Naive thymus-derived CD4-positive, alpha-beta T cell (primary cell): ENCODE results near the gene CKB. TPM values are rescaled to one million over a fixed set of nuclear protein-coding genes. Genes with fewer than 3 reads are reported as not detected.

Source experiments
- ATAC-seq: fragments of 150-1000 bp; cut with Tn5 transposase; 2 replicates; pipeline ENCODE4 v1.10.0; 2021; ENCODE audit warnings: mild to moderate bottlenecking, moderate library complexity
- CTCF ChIA-PET: fragments of 350-600 bp; sonication (Branson Sonifier 250); formaldehyde crosslinking; loops from one replicate; lab custom pipeline; 2021; ENCODE audit warnings: antibody characterized with exemption; lab: Charles Lee
- POLR2A ChIA-PET: fragments of 350-600 bp; sonication (Branson Sonifier 250); formaldehyde crosslinking; loops from one replicate; lab custom pipeline; 2021; ENCODE audit warnings: antibody characterized with exemption, inconsistent platforms; lab: Charles Lee
- DNase-seq, 9 donors: peaks; one replicate each; pipeline versions ENCODE4 v3.0.0 to v3.0.0-alpha.2; 2020 to 2022; ENCODE audit warnings: mixed read lengths in 1 of 9
- H3K27ac ChIP-seq: one replicate; pipeline ENCODE4 v1.7.0; 2013; ENCODE audit warnings: mild to moderate bottlenecking, low read depth, low read length, moderate library complexity
- H3K27me3 ChIP-seq, 2 donors: one replicate each; pipeline ENCODE4 v1.7.0; 2013; ENCODE audit warnings: low read length in 2 of 2, mild to moderate bottlenecking in 2 of 2, moderate library complexity in 2 of 2; ENCODE audit not compliant: control insufficient read depth in 2 of 2, insufficient read depth in 2 of 2
- H3K36me3 ChIP-seq, 3 experiments: 1 replicate in 2 of 3; 2 replicates in 1 of 3; pipeline ENCODE4 v1.7.0; 2013; ENCODE audit warnings: low read length in 3 of 3, mild to moderate bottlenecking in 3 of 3, moderate library complexity in 1 of 3; ENCODE audit not compliant: insufficient read depth in 3 of 3, control insufficient read depth in 2 of 3
- H3K4me1 ChIP-seq, 2 donors: one replicate each; pipeline ENCODE4 v1.7.0; 2013; ENCODE audit warnings: low read length in 2 of 2, mild to moderate bottlenecking in 2 of 2, moderate library complexity in 1 of 2; ENCODE audit not compliant: control insufficient read depth in 2 of 2, insufficient read depth in 2 of 2
- H3K4me3 ChIP-seq: 2 replicates; pipeline ENCODE4 v1.7.0; 2013; ENCODE audit warnings: mild to moderate bottlenecking, low read length
- H3K9me3 ChIP-seq, 3 experiments: 1 replicate in 2 of 3; 2 replicates in 1 of 3; pipeline ENCODE4 v1.7.0; 2013; ENCODE audit warnings: low read length in 3 of 3; ENCODE audit not compliant: control insufficient read depth in 2 of 3
- H3K27ac Mint-ChIP-seq, 9 donors: one replicate each; pipeline ENCODE4 v1.8.0; 2020 to 2022; ENCODE audit warnings: mixed read lengths in 9 of 9, mild to moderate bottlenecking in 8 of 9, moderate library complexity in 5 of 9, inconsistent platforms in 2 of 9
- H3K27me3 Mint-ChIP-seq, 5 donors: one replicate each; pipeline ENCODE4 v1.8.0; 2021 to 2022; ENCODE audit warnings: mixed read lengths in 5 of 5, mild to moderate bottlenecking in 1 of 5
- H3K36me3 Mint-ChIP-seq, 5 donors: one replicate each; pipeline ENCODE4 v1.8.0; 2020 to 2022; ENCODE audit warnings: mixed read lengths in 5 of 5, mild to moderate bottlenecking in 3 of 5, inconsistent platforms in 1 of 5
- H3K4me1 Mint-ChIP-seq, 7 donors: one replicate each; pipeline ENCODE4 v1.8.0; 2020 to 2022; ENCODE audit warnings: mixed read lengths in 7 of 7, mild to moderate bottlenecking in 3 of 7, inconsistent platforms in 1 of 7
- H3K4me3 Mint-ChIP-seq, 10 donors: one replicate each; pipeline ENCODE4 v1.8.0; 2020 to 2022; ENCODE audit warnings: mild to moderate bottlenecking in 10 of 10, mixed read lengths in 10 of 10, moderate library complexity in 6 of 10, inconsistent platforms in 2 of 10
- H3K9me3 Mint-ChIP-seq, 11 donors: one replicate each; pipeline ENCODE4 v1.8.0; 2020 to 2022; ENCODE audit warnings: mixed read lengths in 11 of 11, mild to moderate bottlenecking in 4 of 11, inconsistent platforms in 1 of 11, moderate library complexity in 1 of 11
- intact Hi-C, 2 donors: fragments of 100-400 bp; cut with micrococcal nuclease; formaldehyde crosslinking; loops; one replicate each; pipeline ENCODE4 v1.15.1; 2023
- polyA plus RNA-seq, 2 donors: library from polyadenylated mRNA; unstranded; fragments of 300-500 nt; fragmentation: Illumina TruSeq; gene quantifications; one replicate each; pipeline ENCODE4 v1.2.3, GENCODE V29; 2021
- total RNA-seq, 6 experiments: library from RNA in 5 of 6; stranded (reverse) in 5 of 6; gene quantifications; 1 replicate in 5 of 6; 2 replicates in 1 of 6; pipeline ENCODE4 v1.2.3 and lab custom pipeline; 2021 to 2026

The CKB gene
- total and polyA plus RNA-seq, 7 experiments from 2014 or later = 0.40 to 19.8 (median 2.2) TPM; not detected in 1

GRCh38 chr14:103510724-103511693 lies 11.6 kb downstream of the CKB start:
- H3K27ac Mint-ChIP-seq = peak overlapping the region in 2 of 9 donors; percentile 41 to 53
- no peaks in the 10 kb centered on the region for H3K27me3 ChIP-seq
- ATAC-seq = no peak
- no peak for DNase-seq
- no peaks in the 10 kb centered on the region for H3K9me3 ChIP-seq
- H3K4me3 ChIP-seq = no peak overlapping the region
- peaks cover 0 to 6% (median 2%) of the 10 kb centered on the region in 7 donors for H3K4me1 Mint-ChIP-seq
- no peaks in the 10 kb centered on the region for H3K9me3 Mint-ChIP-seq
- no peak overlapping the region for H3K27ac ChIP-seq
- CTCF ChIA-PET = no interaction called here
- H3K4me1 ChIP-seq = no peaks in the 10 kb centered on the region
- no peaks in the 10 kb centered on the region for H3K27me3 Mint-ChIP-seq
- intact Hi-C loops = no loop called here
- H3K36me3 ChIP-seq = peaks cover 0 to 20% (median 0%) of the 10 kb centered on the region in 3 experiments
- POLR2A ChIA-PET = interaction anchor here (0.7 kb wide), 1 partner anchor 19 kb away, joined by 3 read pairs; no protein-coding TSS in a partner anchor
- peaks cover 0 to 12% (median 0%) of the 10 kb centered on the region in 5 donors for H3K36me3 Mint-ChIP-seq
- no peak overlapping the region for H3K4me3 Mint-ChIP-seq

GRCh38 chr14:103509864-103510723 lies 12.5 kb downstream of the CKB start:
- DNase-seq (no peak), ATAC-seq (no peak)
- peaks cover 0 to 25% (median 1%) of the 10 kb centered on the region in 3 experiments for H3K36me3 ChIP-seq
- ChIA-PET POLR2A (interaction anchor here (0.7 kb wide), 1 partner anchor 20 kb away, joined by 3 read pairs; no protein-coding TSS in a partner anchor), CTCF (no interaction called here)
- Mint-ChIP-seq H3K9me3 (no peaks in the 10 kb centered on the region), H3K4me3 (no peak overlapping the region), H3K27me3 (no peaks in the 10 kb centered on the region), H3K36me3 (peaks cover 0 to 17% (median 4%) of the 10 kb centered on the region in 5 donors), H3K4me1 (peaks cover 0 to 9% (median 2%) of the 10 kb centered on the region in 7 donors), H3K27ac (peak overlapping the region in 3 of 9 donors; percentile 8 to 53 (median 41))
- intact Hi-C loops = no loop called here
- no peaks in the 10 kb centered on the region for H3K9me3 ChIP-seq
- no peak overlapping the region for H3K27ac ChIP-seq
- no peaks in the 10 kb centered on the region for H3K27me3 ChIP-seq
- no peak overlapping the region for H3K4me3 ChIP-seq
- no peaks in the 10 kb centered on the region for H3K4me1 ChIP-seq

- H3K9me3 Mint-ChIP-seq = no peaks in the 10 kb centered on the region
- peak overlapping the region in 4 of 9 donors; percentile 38 to 69 (median 64) for H3K27ac Mint-ChIP-seq
- ChIA-PET POLR2A (interaction anchor here (0.6 to 0.7 kb wide), 2 partner anchors 53 to 1238 kb away, joined by 3 to 4 read pairs; no protein-coding TSS in a partner anchor), CTCF (no interaction called here)
- intact Hi-C loops = no loop called here
- ATAC-seq (no peak), DNase-seq (no peak)
- H3K27me3 Mint-ChIP-seq = no peaks in the 10 kb centered on the region
- H3K9me3 ChIP-seq = no peaks in the 10 kb centered on the region
- peaks cover 3 to 37% (median 6%) of the 10 kb centered on the region in 3 experiments for H3K36me3 ChIP-seq
- H3K27ac ChIP-seq = no peak overlapping the region
- H3K4me1 ChIP-seq = no peaks in the 10 kb centered on the region
- H3K4me1 Mint-ChIP-seq = peaks cover 0 to 9% (median 2%) of the 10 kb centered on the region in 7 donors
- H3K27me3 ChIP-seq = no peaks in the 10 kb centered on the region
- peaks cover 0 to 25% (median 8%) of the 10 kb centered on the region in 5 donors for H3K36me3 Mint-ChIP-seq
- no peak overlapping the region for H3K4me3 Mint-ChIP-seq
- H3K4me3 ChIP-seq = no peak overlapping the region
Observed at GRCh38 chr14:103508521-103509329, 13.9 kb downstream of the CKB start.

GRCh38 chr14:103507751-103508150 lies 14.9 kb downstream of the CKB start:
- Mint-ChIP-seq H3K27me3 (no peaks in the 10 kb centered on the region), H3K36me3 (peaks cover 3 to 33% (median 11%) of the 10 kb centered on the region in 5 donors), H3K27ac (peak overlapping the region in 2 of 9 donors; percentile 22 to 47), H3K9me3 (no peaks in the 10 kb centered on the region), H3K4me3 (no peak overlapping the region), H3K4me1 (peaks cover 0 to 9% (median 2%) of the 10 kb centered on the region in 7 donors)
- ATAC-seq (no peak), DNase-seq (no peak)
- no peak overlapping the region for H3K27ac ChIP-seq
- H3K4me3 ChIP-seq = no peak overlapping the region
- ChIA-PET CTCF (no interaction called here), POLR2A (no interaction called here)
- H3K36me3 ChIP-seq = peaks cover 9 to 46% (median 12%) of the 10 kb centered on the region in 3 experiments
- H3K27me3 ChIP-seq = no peaks in the 10 kb centered on the region
- no peaks in the 10 kb centered on the region for H3K9me3 ChIP-seq
- no peaks in the 10 kb centered on the region for H3K4me1 ChIP-seq
- intact Hi-C loops = no loop called here

DNA sequence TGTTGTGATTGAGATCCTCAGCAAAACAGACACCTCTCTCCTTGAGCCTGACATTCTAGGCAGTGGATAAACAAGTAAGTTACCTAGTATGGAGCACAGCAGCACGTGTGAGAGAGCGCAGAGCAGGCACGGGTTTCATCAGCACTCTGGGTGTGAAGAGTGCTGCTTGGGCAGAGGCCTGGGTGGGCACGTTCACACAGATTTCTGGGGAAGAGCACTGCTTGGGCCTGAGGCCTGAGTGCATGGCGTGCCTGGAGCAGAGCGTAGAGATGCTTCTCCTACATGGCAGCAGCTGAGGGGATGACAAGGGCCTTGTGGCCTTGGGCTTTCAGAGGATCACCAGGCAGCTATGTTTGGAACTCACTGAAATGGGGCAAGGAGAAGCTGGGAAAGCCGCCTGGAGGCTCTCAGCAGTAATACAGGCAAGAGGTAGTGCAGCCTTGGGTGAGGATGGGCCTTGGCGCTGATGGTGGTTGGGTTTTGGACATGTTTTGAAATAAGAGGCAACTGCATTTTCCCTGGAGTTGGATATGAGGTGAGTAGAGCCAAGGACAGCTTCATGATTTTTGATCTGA lies 17.6 kb downstream of the CKB start:
- H3K9me3 Mint-ChIP-seq = no peaks in the 10 kb centered on the region
- ATAC-seq (no peak), DNase-seq (peak in 1 of 9 donors; percentile 6)
- H3K4me3 ChIP-seq = no peak overlapping the region
- H3K36me3 ChIP-seq = peaks cover 9 to 54% (median 12%) of the 10 kb centered on the region in 3 experiments
- peaks cover 3 to 52% (median 16%) of the 10 kb centered on the region in 5 donors for H3K36me3 Mint-ChIP-seq
- no peaks in the 10 kb centered on the region for H3K27me3 ChIP-seq
- ChIA-PET POLR2A (interaction anchor here (0.9 kb wide), 1 partner anchor 56 kb away, joined by 3 read pairs; no protein-coding TSS in a partner anchor), CTCF (interaction anchor here (1.0 kb wide), 1 partner anchor 42 kb away, joined by 4 read pairs; no protein-coding TSS in a partner anchor)
- H3K4me3 Mint-ChIP-seq = no peak overlapping the region
- H3K27ac Mint-ChIP-seq = peak overlapping the region in 5 of 9 donors; percentile 3 to 56 (median 20)
- H3K27ac ChIP-seq = no peak overlapping the region
- intact Hi-C loops = no loop called here
- no peaks in the 10 kb centered on the region for H3K4me1 ChIP-seq
- H3K9me3 ChIP-seq = no peaks in the 10 kb centered on the region
- peaks cover 2 to 13% (median 5%) of the 10 kb centered on the region in 7 donors for H3K4me1 Mint-ChIP-seq
- H3K27me3 Mint-ChIP-seq = no peaks in the 10 kb centered on the region
